Osteoblast (primary cell): Measurements from ENCODE around the gene SLC5A9. TPM values are rescaled to one million over a fixed set of nuclear protein-coding genes. Genes with fewer than 3 reads are reported as not detected.

ENCODE experiments used
- DNase-seq: peaks from one replicate; pipeline ENCODE4 v3.0.0; 2011; ENCODE audit warnings: low spot score, mixed read lengths; ENCODE audit not compliant: insufficient read length; ENCODE audit errors: missing footprints
- H2AFZ ChIP-seq: 2 replicates; pipeline ENCODE4 v1.6.0; 2011; ENCODE audit warnings: mild to moderate bottlenecking, low read length
- H3K27ac ChIP-seq: 2 replicates; pipeline ENCODE4 v1.5.1; 2011; ENCODE audit warnings: mild to moderate bottlenecking, low read depth, low read length, moderate library complexity
- H3K27me3 ChIP-seq: 2 replicates; pipeline ENCODE4 v1.6.0; 2012; ENCODE audit warnings: mild to moderate bottlenecking, control low read depth, inconsistent platforms, low read length, moderate library complexity; ENCODE audit not compliant: insufficient read depth
- H3K36me3 ChIP-seq: 2 replicates; pipeline ENCODE4 v1.5.1; 2011; ENCODE audit warnings: mild to moderate bottlenecking, low read length, control low read depth, moderate library complexity; ENCODE audit not compliant: insufficient read depth
- H3K4me1 ChIP-seq: 2 replicates; pipeline ENCODE4 v1.5.1; 2011; ENCODE audit warnings: mild to moderate bottlenecking, low read length, control low read depth, moderate library complexity; ENCODE audit not compliant: insufficient read depth
- H3K4me2 ChIP-seq: 2 replicates; pipeline ENCODE4 v1.6.0; 2011; ENCODE audit warnings: mild to moderate bottlenecking, low read length; ENCODE audit not compliant: insufficient read depth
- H3K4me3 ChIP-seq: fragments of 200-600 bp; sonication (generic); 3 replicates; pipeline ENCODE4 v1.5.1; 2012; ENCODE audit warnings: mild to moderate bottlenecking, low read length, inconsistent platforms; ENCODE audit not compliant: insufficient read depth
- H3K79me2 ChIP-seq: 2 replicates; pipeline ENCODE4 v1.6.0; 2012; ENCODE audit warnings: mild to moderate bottlenecking, low read length, control low read depth, inconsistent platforms; ENCODE audit not compliant: insufficient read depth
- H3K9me3 ChIP-seq: 2 replicates; pipeline ENCODE4 v1.5.1; 2011; ENCODE audit warnings: low read depth, low read length, control low read depth
- H4K20me1 ChIP-seq: 2 replicates; pipeline ENCODE4 v1.6.0; 2012; ENCODE audit warnings: mild to moderate bottlenecking, low read length, control low read depth; ENCODE audit not compliant: insufficient read depth
- total RNA-seq: library from RNA; depleted of rRNA; stranded (reverse); fragments of >200 nt; gene quantifications from 2 replicates; pipeline ENCODE4 v1.2.3, GENCODE V29; 2012
- TF ChIP-seq, protein P1 (sequence below): IDR thresholded peaks from 2 replicates; pipeline ENCODE4 v1.5.1; 2011; ENCODE audit warnings: mild to moderate bottlenecking, low read depth, low read length, moderate library complexity; ENCODE audit errors: extremely low read depth

Gene SLC5A9
- total RNA-seq, 1 donor = not detected

DNA sequence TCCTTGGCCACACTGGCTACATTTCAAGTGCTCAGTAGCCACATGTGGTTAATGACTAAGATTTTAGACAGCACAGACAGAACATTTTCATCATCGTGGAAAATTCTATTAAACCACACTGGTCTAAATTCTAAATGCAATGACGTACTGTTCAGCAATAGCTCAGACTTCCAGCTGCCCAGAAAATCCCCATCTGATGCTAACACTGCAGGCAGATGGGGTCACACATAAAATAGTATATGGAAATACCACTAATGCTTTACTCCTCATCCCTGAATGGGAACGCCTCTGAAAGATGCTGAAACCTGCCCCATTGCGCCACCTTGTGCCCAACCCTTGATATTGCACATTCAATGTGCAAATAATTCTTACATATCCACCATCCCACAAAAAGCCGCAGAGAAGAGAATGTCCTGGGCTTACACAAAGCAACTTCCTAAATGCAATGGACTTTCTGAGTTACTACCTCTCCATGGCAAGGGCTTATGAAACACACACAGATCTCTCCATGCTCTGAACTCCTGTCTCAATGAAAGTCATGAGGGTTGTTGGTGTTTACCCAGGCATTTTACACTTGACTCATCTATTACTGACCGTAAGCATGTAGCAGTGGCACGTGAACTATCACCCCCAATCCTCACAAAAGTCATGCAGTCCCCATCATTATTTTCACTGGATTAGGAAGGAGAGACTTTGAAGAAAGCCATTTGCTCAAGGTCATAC is 20.3 kb upstream of the SLC5A9 start:
- Histone ChIP-seq H4K20me1 (no peaks in the 10 kb centered on the region), H3K4me1 (peaks cover 14% of the 10 kb centered on the region), H3K27ac (no peak overlapping the region), H3K4me3 (no peak overlapping the region), H3K79me2 (no peaks in the 10 kb centered on the region), H3K27me3 (peaks cover 21% of the 10 kb centered on the region), H3K4me2 (peak overlapping the region; percentile 15), H2AFZ (no peak overlapping the region), H3K9me3 (no peaks in the 10 kb centered on the region), H3K36me3 (no peaks in the 10 kb centered on the region)
- TF ChIP-seq, protein P1, sequence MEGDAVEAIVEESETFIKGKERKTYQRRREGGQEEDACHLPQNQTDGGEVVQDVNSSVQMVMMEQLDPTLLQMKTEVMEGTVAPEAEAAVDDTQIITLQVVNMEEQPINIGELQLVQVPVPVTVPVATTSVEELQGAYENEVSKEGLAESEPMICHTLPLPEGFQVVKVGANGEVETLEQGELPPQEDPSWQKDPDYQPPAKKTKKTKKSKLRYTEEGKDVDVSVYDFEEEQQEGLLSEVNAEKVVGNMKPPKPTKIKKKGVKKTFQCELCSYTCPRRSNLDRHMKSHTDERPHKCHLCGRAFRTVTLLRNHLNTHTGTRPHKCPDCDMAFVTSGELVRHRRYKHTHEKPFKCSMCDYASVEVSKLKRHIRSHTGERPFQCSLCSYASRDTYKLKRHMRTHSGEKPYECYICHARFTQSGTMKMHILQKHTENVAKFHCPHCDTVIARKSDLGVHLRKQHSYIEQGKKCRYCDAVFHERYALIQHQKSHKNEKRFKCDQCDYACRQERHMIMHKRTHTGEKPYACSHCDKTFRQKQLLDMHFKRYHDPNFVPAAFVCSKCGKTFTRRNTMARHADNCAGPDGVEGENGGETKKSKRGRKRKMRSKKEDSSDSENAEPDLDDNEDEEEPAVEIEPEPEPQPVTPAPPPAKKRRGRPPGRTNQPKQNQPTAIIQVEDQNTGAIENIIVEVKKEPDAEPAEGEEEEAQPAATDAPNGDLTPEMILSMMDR = peak; percentile 89
- DNase-seq = peak; percentile 78

DNA sequence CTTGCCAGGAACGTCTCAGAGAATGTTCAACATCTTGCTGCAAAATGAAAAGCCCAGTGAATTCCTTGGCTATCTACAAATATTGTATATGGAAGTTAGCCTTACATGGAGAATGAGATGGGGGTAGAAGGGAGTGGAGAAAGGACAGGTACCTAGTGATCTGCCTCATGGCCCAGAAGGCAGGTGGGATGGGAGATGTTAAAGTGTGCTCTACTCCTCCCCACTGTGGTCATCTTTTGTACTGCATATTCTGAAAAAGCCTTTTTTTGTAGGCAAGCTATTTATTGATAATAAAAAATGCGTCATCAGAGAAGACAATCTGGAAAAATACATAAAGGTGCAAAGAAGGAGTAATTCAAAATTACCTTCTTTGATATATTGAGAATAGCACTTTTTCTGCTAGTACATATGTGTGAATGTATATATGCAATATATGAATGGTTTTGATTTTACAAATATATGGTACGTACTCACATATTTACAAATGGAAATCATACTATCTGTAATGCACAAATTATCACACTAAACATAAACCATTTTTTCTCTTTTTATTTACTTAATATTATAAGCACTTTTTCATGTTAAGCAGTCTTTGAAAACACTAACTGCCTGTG is 19.1 kb upstream of the SLC5A9 start:
- Histone ChIP-seq H3K4me1 (peaks cover 14% of the 10 kb centered on the region), H2AFZ (no peak overlapping the region), H3K4me2 (no peak overlapping the region), H3K27ac (no peak overlapping the region), H3K36me3 (no peaks in the 10 kb centered on the region), H3K27me3 (peaks cover 21% of the 10 kb centered on the region), H4K20me1 (no peaks in the 10 kb centered on the region), H3K4me3 (no peak overlapping the region), H3K9me3 (no peaks in the 10 kb centered on the region), H3K79me2 (no peaks in the 10 kb centered on the region)
- TF ChIP-seq, protein P1 = peak; percentile 54
- DNase-seq = peak; percentile 55

DNA sequence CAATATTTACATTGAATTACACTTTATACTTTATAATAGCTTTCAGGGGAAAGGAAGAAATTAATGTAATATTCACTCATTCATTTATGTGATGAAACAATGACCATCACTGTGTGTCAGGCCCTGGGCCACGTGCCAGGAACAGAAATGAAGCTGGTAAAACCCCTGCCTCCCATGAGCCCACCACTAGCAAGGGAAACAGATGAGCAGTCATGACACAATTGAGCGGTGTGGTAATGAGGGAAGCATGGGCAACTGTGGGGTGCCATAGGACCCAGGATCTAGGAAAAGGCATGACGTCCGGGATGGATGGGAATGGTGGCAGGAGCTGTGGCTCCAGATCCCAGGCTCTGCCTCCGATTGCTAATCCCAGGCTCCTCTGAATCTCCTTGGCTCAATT is 17.0 kb upstream of the SLC5A9 start:
- Histone ChIP-seq H4K20me1 (no peaks in the 10 kb centered on the region), H3K4me2 (no peak overlapping the region), H2AFZ (no peak overlapping the region), H3K4me1 (peaks cover 14% of the 10 kb centered on the region), H3K9me3 (no peaks in the 10 kb centered on the region), H3K27ac (no peak overlapping the region), H3K27me3 (peaks cover 8% of the 10 kb centered on the region), H3K79me2 (no peaks in the 10 kb centered on the region), H3K36me3 (no peaks in the 10 kb centered on the region), H3K4me3 (no peak overlapping the region)
- TF ChIP-seq, protein P1 = no peak
- DNase-seq = no peak

DNA sequence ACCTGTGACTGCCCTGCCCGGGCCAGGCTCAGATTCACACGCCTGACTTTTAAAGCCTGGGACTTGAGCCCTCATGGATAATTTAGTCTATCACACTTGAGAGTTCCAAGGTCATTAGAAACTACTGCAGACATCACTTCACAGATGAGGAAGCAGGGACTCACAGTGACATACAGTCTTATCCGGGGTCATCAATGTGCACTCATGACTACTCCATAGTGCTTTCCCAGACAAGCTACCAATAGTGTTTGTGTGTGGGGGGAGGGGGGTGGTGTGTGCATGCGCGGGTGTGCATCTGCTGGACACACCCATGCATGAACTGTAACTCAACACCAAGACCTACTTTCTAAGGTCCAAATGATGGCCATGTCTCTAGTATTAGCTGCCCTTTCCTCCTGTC is 16.1 kb upstream of the SLC5A9 start:
- Histone ChIP-seq H3K27me3 (peaks cover under 1% of the 10 kb centered on the region), H3K27ac (no peak overlapping the region), H3K4me1 (peaks cover 14% of the 10 kb centered on the region), H3K9me3 (no peaks in the 10 kb centered on the region), H3K36me3 (no peaks in the 10 kb centered on the region), H3K79me2 (no peaks in the 10 kb centered on the region), H4K20me1 (no peaks in the 10 kb centered on the region), H3K4me3 (no peak overlapping the region), H2AFZ (no peak overlapping the region), H3K4me2 (no peak overlapping the region)
- DNase-seq = no peak
- TF ChIP-seq, protein P1 = no peak
